IPS-NIHi11 (cell line): ENCODE measurements around the gene ARHGEF17.
"Not testable (repeated sequence)": the region's sequence is repeated elsewhere in the genome, so short reads cannot be mapped to it uniquely, and the experiment has no call there.

Experiments
- DNase-seq: peaks from one replicate; pipeline ENCODE4 v3.0.0; 2012; ENCODE audit warnings: mixed read lengths, low spot score

ARHGEF17 gene

DNA sequence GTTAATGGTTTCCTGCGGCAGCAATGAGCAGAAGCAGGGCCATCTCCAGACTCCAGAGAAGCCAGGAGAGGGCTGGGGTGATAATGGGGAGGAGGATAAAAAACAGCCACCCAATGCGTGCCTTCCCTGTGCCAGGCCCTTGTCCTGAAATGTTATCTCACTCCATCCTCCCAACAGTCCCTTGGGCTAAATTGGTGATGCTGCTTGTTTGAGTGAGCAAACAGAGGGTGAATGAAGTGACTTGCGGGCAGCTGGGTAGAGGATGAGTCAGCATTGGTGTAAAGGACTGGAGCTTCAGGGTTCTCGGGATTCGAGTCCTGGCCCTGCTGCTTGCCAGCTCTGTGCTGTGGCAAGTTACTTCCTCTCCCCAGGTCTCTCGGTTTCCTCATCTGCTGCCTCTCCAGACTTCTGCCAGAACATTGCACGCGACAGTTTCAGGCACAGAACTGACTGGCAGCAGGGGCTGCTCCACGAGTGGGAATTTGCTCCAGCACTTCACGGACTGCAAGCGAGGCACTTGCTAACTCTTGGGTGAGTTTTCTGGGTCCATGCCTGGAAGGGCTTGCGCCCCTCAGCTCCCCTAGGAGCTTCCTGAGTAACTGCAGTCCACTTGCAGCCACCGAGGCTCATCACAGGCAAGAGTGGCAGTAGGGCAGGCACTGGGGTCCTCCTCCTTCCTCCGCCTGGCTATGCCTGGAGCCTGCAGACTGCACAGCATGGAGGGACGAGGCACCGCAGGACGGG is 36.0 kb upstream of the ARHGEF17 start, which contains the start of gene P2RY6:
Gene P2RY6, plus strand, starts transcription at position 403 of the 744 bp plus-strand sequence. CDS start 24,181 bp downstream, outside the sequence.
- DNase-seq = no peak

DNA sequence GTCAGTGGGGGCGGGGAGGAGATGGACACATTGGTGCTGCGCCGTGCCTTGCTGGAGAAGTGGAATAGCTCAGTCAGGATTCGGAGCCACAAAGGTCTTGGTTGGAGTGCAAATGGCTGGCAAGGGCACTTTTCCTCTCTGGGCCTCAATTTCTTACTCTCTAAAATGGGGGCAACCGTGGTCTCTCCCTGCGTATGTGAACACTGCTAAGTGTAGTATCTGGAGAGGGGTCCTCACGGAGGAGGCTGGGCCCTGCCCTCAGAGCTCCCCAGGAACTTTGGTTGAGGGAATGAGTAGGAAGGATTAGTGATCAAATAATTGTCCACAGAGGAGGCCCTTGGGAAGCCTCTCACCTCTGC is 35.4 kb upstream of the ARHGEF17 start:
- no peak for DNase-seq

DNA sequence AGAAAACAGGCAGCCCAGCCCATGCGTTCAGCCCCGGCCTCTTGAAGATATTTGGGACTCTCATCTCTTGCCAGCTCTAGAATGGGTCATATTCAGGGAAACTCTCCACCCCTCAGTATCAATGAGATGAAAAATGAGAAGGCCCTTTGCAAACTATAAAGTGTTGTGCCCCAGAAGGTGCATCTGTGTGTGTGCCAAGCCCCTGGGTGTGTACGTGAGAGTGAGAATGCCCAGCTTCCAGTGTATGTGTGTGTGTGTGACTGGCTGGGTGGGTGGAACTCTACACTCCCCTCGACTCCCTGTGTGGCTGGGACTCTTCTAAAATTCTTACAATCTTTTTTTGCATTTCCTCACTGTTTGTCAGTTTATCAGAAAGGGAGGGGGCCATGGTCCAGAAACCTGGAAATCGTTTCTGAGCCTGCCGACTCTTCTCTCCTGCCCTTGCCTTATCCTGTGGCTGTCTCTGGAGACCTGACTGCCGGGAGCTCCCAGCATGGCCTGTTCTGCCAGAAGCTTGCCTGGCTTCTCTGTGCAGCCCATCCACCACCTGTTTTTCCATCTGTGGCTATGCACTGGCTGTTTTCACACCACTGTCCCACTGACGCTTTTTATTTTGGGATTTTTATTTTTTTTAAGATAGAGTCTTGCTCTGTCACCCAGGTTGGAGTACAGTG is 34.7 kb upstream of the ARHGEF17 start:
- DNase-seq = no peak

DNA sequence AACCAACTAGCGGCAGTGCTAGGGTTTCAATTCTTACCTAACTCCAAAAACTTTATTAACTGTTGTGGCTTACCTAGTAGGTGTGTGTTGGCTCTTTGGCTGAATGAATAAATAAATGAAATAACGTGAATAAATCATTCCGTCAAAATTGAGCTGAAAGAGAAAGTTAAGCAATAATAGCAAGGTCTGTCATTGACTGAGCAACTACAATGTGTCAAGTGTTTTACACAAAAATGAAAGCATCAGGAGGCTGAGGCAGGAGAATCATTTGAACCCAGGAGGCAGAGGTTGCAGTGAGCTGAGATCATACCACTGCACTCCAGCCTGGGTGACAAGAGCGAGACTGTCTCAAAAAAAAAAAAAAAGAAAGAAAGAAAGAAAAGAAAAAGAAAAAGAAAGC is 33.9 kb upstream of the ARHGEF17 start:
- DNase-seq = not testable (repeated sequence)

DNA sequence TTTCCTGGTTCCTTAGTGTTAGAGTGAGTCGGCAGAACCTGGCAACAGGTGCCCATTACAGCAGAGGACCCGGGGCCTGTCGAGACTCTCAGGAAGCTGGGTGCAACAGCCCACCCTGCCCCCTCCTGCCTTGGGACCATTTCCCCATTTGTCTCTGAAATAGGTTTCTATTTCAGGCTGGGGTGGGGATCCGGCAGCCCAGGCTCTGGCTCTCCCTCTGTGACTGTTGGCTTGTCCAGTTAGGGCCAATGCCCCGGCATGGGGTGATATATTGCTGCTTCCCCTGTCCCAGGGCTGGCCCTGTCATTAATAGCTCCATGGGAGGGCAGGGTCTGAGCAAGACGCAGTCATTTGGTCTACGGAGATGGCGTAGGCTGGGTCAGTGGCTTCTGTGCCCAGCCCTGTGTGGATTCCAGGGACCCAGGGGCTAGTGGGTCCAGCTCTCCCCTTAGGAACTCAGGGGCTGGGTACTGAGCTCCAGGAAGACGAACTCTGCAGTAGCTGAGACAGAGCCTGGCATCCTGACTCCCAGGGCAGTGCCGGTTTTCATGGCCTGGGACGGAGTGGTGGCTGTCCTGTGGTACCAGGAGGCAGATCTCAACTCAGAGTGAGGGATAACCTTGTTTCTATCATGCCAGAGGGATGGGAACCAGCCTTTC is 33.2 kb upstream of the ARHGEF17 start:
- DNase-seq = no peak

DNA sequence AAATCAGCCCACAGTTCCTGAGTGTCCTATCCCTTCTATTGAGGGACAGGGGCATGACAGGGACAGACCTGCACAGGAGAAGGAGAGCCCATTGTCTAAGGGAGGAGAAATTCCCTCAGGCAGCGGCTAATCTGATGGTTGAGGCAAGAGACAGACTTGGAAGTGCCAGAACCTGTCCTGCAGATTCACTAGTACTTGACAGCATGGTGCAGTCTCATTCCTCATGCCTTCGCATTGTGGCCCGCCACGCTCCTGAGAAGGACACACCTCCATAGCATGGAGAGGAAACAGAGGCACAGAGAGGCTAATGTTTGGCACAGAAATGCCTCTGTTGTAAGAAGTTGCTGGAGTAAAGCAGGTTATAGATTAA is 32.7 kb upstream of the ARHGEF17 start:
- DNase-seq = no peak

DNA sequence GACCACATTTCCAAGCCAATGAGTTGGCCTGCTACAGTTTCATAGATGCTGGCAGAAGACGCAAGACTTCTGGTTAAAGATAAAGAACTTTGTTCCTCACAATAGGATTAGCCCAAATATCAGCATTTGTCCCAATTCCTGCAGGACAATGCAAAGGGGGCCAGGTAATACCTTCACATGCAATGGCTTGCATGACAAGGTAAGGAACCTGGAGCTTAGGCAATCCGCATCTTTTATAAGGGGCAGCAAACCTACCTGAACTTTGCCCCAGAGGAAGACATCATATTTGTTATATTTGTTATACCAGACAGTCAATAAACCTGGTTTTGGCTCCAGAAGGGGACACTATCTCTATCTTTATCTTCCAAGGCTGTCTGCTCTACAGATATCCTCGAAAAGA is 30.6 kb upstream of the ARHGEF17 start:
- DNase-seq = no peak

DNA sequence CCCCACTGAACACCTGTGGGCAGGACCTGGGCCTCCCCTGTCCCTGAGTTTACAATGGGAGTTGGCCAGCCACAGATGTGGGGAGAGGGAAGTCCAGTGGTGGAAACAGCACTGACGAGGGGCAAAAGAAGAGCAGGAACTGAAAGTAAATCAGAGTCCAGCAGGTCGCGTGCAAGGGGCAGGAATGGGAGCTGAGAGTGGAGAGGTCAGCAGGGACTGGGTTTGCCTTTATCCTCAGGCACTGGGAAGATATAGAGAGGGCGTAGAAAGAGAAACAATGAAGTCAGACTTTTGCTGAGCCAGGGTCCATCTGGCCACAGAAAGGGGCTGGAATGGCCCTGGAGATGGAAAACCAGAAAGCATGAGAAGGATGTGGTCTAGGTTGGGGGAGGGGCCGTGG is 27.4 kb upstream of the ARHGEF17 start:
- DNase-seq = no peak

DNA sequence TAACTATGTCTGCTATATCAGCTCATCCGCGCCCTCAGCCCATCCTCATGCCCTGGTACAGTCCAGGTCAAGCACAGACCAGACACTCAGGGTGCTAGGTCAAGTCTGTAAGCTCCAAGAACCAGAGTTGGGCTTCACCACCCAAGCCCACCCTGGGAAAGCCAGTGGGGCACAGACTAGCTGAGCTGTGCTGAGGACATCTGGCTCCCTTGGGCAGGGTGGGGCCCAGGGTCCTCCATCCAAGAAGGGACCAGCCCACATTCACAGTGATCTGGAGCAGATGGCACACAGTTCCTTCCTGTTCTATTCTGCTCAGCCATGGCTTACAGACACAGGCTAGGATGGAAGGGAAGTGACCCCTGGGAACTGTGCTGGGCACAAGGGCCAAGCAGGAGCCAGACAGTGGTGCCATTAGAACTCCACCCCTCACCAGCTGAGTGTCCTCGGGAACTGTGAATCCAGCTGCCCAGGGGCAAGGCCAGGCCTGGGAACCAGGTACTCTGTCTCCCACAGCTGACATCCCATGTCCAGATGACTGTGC is 26.8 kb upstream of the ARHGEF17 start:
- DNase-seq = no peak

DNA sequence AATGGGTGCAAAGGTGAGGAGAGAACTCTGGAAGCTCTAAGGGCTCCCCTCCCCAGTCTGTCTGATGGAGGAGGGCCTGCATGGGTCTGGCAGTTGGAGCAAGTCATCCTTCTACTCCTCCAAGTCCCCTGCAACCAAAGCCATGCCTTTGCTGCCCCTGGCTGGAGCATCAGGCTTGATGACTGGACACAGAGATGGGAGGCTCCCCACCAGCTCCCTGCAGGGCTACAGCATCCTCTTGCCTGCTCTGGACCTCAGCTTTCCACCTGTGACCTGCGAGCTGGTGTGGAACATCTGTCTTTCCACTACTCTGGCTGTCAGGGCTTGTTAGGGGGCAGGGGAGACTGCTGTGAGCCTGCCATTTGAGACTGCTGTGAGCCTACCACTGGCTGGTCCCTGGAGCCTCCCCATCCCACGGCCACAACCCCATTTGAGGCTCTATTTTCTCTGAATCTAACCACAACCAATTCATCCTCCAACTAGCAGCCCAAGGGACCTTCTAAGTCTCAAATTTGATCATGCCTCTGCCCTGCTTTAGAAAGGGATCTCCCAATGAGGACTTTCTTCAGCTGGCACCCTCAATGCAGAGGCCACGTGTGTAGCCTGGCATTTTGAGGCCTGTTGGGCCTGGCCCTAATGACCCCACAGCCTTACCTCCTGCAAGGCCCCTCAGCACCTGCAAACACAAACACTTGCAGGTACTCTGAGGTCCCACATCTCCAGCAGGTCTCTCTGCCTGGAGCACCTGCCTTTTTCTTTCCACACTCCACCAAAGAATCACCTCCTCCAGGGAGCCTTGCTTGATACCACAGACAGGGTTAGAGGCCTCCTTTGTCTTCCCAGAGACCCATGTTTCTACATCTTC is 26.0 kb upstream of the ARHGEF17 start:
- DNase-seq = no peak

DNA sequence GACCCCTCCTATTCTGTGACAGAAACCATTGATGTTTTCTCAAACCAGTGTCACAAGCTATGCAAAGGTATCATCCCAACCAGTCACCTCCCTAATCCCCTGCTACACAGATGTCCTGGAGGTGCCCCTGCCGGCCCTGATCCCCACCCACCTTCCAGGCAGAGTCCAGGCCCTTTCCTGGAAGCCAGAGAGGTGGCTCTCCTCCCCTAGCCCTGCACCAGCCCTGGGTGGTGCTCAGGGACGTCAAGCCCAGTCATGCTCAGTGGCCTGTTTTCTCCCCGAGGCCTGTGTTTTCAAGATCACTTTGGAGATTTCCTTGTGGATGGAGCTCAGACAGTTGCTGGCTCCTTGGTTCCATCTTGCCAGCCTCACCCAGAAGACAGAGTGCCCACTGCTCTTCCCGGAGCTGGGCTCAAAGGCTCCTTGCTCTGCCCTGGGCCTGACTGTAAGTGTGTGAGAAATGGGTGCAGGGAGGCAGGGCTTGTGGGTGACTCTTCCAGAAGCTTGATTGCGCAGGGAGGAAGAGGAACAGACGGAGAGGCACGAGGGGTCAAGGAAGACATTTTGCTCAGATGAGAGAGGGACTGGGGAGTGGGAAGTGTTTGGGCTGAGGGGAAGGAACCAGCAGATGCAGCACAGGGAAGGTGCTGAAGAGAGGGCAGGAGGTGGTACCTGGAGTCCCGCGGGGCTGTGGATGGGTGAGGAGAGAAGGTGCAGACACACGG is 24.6 kb upstream of the ARHGEF17 start:
- DNase-seq = no peak

DNA sequence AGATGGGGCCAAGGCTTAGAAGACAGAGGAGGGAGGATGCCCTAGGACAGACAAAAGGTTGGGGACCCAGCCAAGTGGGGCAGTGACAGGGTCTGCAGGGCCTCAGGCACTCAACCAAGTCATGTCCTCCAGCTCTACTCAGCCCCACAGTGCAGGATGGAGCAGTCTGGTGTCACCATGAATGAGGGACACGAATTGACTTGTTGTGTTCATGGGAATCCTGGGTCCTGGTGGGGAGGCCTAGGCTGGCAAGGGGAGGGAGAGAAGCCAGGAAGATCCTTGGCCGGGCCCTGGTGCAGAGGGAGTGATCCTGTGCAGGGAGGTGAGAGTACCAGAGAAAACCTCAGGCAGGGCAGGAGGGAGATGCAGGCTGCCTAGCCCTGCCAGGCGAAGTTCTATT is 24.0 kb upstream of the ARHGEF17 start:
- no peak for DNase-seq

DNA sequence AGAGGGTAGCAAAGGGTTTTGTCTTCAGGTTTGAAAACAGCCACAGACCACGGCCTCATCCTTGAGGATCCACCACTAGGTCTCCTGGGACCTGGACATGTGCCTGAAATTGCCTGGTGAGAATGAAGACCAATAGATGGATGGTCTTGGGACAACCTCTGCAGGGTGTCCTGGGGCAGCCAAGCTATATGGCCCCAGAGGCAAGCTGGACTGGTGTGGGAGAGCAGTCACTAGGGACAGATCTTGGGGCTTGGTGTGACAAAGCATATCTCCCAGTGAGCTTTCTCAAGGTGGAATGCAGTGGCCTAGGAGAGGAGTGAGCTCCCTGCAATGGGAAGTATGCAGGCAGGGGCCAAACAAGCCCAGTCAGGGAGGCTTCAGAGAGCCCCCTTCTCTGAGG is 22.4 kb upstream of the ARHGEF17 start:
- no peak for DNase-seq

DNA sequence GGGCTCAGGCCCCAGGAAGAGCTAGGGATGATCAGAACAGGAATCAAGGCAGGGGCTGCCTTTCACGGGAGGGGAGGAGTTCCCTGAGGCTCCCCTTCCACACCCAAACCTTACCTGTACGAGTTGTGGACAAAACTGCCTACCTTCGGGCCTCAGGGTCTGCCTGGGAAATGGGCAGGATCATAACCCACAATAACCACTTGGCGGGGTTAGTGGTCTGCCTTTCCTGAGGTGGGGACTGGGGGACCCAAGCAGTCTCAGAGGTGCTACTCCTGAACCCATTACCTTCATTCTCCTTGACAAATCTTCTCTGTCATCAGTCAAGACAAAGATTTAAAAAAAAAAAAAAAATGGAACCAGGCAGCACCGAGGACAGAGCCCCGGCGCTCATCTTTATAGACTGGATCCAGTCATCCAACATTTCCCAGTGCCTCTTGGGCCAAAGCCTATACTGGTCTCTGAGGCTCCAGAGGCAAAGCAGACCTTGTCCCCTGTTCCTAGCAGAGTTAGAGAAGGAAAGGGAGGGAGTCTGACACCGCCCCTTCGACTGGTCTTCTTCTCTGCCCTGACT is 21.8 kb upstream of the ARHGEF17 start:
- no peak for DNase-seq

DNA sequence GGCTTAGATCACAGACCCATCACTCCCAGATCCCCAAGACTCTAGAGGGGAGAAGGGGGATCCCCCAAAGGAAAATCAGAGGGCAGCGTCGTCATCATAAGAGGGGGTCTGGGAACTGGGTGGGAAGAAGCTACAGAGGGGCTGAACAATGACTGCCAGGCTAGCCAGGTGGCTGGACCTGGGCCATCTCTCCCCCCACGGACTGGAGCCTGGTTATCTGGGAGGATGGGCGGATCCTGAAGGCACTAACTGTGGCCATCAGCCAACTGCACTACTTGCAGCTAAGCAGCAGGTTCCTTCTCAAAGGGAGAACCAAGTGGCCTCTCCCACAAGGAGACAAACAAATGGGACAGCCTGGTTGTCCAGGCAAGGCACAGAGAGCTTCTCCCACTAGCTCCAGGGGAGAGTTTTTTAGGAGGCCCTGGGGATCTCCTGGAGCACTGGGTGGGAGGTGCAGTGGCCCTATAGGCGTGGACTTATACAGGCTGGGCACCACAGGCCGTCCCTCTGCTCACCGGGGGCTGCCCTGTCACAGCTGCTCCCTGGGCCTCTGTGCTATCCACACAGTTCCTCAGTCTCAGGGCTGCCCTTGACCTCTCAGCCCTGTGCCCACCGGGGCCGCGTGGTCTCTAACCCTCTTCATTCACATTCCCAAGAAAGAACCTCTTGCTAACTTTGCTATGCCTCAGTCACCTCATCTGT is 20.5 kb upstream of the ARHGEF17 start:
- DNase-seq = no peak

DNA sequence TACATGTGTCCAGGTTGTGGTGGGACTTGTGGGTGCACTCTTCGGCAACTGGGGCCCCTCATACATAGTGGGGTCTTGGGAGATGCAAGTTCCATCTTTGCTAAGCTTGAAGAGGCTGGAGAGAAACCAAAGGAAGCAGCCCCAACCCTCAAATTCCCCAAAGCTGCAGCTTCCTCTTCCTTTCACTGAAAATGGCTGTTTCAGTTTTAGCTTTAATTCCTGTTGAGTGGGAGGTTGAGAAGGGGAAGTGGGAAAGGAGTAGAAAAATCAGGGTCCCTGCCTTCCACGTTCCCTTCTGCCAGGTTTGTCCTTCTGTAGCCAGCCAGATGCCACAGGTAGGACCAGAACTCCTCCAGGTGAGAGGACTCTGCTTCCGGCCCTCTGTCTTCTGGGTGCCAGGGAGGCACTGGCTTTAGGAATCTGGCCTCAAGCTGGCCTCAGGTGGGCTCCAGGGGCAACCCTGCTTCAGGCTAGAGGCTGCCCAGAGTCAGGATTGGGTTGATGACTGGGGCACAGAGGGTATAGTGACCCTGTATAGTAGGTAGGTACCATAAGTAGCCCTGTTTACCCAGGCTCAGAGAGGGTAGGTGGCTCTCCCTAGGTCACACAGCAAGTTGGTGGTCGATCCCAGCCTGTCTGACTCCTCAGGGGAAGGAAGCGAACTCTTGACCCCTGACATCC is 19.7 kb upstream of the ARHGEF17 start:
- no peak for DNase-seq

DNA sequence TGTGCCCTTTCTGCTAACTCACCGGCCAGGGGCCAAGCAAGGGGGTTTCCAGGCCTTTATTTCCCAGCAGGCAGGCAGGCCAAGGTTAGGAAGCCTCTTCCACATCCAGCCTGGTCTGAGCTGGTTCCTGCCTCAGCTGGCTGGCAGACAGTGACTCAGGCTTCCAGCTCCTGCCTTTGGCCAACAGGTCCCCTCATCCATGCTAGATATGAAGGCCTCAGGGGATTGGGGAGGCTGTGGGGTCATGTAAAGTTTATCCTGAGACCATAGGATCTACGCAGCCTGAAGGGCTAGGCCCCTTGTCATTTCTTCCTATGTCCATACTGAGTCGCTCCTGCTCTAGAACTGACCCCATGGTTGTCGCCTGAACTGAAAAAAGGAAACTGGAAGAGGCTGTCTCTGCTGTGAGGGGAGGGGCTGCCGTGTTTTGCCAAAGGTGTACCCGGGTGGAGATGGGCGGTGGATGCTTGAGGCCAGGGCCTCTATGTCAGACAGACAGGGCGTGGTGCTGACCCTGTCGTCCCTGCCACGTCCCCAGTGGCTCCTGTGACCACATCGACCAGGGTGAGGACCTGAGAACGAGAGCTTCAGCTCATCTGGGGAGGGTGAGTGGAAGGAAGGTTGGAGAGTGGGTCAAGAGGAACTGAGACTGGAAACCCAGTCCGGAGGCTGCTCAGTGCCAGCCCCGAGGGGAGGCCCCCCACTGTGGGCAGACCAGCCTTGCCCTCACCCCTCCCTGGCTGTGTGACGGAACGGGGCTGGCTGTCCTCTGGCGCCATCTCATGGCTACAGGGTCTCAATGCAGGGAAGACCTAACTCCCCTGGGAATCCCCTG is 19.0 kb upstream of the ARHGEF17 start:
- peak; percentile 90 for DNase-seq

DNA sequence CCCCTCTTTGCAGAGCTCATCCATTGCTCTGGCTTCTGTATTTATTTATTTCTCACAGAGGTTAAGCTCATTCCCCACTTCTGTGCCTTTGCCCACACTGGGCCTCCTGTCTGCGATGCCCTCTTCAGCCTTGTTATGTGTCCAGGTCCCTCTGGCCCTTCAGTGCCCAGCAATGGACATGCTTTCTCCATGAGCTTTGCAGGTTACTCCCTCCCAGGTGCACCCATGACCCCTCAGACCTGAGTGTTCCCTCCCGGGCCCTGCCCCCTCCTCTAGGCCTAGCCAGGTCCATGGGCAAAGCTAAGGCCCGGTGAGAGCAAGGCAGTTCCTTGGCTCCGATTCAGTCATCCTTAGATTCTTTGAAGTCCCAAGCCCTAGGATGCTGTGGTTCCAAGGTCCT is 17.5 kb upstream of the ARHGEF17 start:
- no peak for DNase-seq

DNA sequence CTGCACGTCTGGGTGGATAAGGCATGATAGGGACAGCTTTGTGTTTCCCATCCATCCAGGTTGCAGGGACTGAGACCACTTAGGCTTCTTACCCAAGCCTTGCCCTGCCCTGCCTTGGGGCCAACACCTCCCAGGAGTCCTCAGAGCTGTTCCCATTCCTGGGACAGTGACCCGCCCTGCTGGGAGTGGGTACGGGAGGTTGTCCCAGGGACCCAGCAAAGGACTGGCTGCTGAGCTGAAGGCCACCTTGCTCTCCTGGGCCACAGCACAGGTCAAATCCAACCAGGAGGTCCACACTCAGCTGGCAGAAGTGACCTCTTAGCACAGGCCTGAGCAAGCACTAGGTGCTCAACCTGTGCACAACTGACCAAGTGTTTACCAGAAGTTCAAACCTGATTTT is 16.9 kb upstream of the ARHGEF17 start:
- no peak for DNase-seq
